AG04450 (cell line): ENCODE data around the gene OR6V1. TPM values are rescaled to one million over a fixed set of nuclear protein-coding genes. Genes with fewer than 3 reads are reported as not detected.

ENCODE experiments used
- CTCF ChIA-PET: fragments of 300-600, 350-600 bp; formaldehyde crosslinking; extraction: SDS; loops from one replicate; lab custom pipeline; 2022; ENCODE audit warnings: antibody characterized with exemption, inconsistent platforms; lab: Charles Lee
- POLR2A ChIA-PET: fragments of 350-600 bp; formaldehyde crosslinking; extraction: SDS; loops from one replicate; lab custom pipeline; 2021; ENCODE audit warnings: antibody characterized with exemption, inconsistent platforms; lab: Yijun Ruan, JAX
- DNase-seq: peaks from one replicate; pipeline ENCODE4 v3.0.0-alpha.2; 2011; ENCODE audit warnings: low read depth, low spot score
- H3K27ac ChIP-seq: one replicate; pipeline ENCODE4 v1.5.1; 2012; ENCODE audit warnings: low read depth, low read length, control low read depth
- H3K27me3 ChIP-seq: one replicate; pipeline ENCODE4 v1.6.0; 2012; ENCODE audit warnings: low read length; ENCODE audit not compliant: control insufficient read depth, insufficient read depth
- H3K4me3 ChIP-seq: 2 replicates; pipeline ENCODE4 v1.5.1; 2011; ENCODE audit warnings: mild to moderate bottlenecking, low read depth, low read length, control low read depth
- H3K9me3 ChIP-seq: 2 replicates; pipeline ENCODE4 v1.5.1; 2012; ENCODE audit warnings: low read length; ENCODE audit not compliant: control insufficient read depth, insufficient read depth
- CTCF ChIP-seq: IDR thresholded peaks from 2 replicates; pipeline ENCODE4 v1.5.1; 2011; ENCODE audit warnings: low read depth, low read length, control low read depth, inconsistent platforms
- polyA plus RNA-seq: library from polyadenylated mRNA; depleted of rRNA; stranded (reverse); fragments of >200 nt; gene quantifications from 2 replicates; pipeline ENCODE4 v1.2.3, GENCODE V29; 2011

OR6V1 gene
- polyA plus RNA-seq, 1 experiment, result not detected

- TF ChIP-seq CTCF, result no peak
- POLR2A ChIA-PET, result no interaction called here
- Histone ChIP-seq H3K27ac (no peak overlapping the region), H3K9me3 (peaks cover 5% of the 10 kb centered on the region), H3K27me3 (no peaks in the 10 kb centered on the region), H3K4me3 (no peak overlapping the region)
- DNase-seq, result no peak
- CTCF ChIA-PET, result no interaction called here
Observed at GRCh38 chr7:143047326-143047725, 4.8 kb upstream of the OR6V1 start.

DNA sequence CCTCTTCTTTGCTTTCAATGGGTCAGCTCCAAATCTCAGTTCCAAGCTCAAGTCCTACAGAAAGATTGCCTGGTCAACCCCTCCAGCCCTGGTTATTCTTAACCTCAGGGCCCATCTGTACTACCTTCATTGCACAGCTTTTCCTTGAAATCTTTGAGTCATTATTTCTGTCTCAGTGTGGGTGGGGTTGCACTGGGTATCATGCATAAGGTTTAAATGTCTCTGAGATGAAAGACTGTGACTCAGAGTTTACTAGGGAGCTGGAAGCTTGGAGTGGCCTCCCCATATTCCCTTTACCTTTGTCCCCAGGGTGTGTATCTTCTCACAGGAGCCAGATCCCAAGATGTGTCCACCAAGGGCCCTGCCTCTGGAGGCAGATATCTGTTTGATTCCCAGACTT lies 3.3 kb upstream of the OR6V1 start:
- no peak overlapping the region for H3K4me3 ChIP-seq
- no peak overlapping the region for H3K27ac ChIP-seq
- no peak for DNase-seq
- TF ChIP-seq CTCF, result no peak
- H3K9me3 ChIP-seq, result peaks cover 17% of the 10 kb centered on the region
- no peaks in the 10 kb centered on the region for H3K27me3 ChIP-seq
- ChIA-PET CTCF (no interaction called here), POLR2A (no interaction called here)

- DNase-seq, result no peak
- Histone ChIP-seq H3K27me3 (no peaks in the 10 kb centered on the region), H3K27ac (no peak overlapping the region), H3K4me3 (no peak overlapping the region), H3K9me3 (peaks cover 17% of the 10 kb centered on the region)
- TF ChIP-seq CTCF, result no peak
- ChIA-PET POLR2A (no interaction called here), CTCF (no interaction called here)
Observed at GRCh38 chr7:143049362-143049761, 2.8 kb upstream of the OR6V1 start.

DNA sequence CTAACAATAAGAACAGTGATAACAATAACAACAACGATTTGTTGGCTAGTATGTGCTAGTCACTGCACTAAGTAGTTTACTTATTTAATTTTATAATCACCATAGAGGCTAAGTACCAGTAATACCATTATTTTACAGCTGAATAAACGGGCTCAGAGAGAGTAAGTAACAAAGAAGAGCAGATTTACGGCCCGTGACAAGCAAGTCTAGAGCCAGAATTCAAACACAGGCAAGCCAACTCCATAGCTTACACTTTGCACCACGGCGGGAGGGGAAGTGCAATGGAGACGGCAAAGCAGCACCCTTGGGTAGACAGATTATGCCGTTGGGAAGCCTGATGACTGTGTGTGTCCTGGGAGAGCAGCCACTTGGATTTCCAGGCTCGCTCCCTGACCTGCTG lies 1.2 kb upstream of the OR6V1 start:
- Histone ChIP-seq H3K9me3 (peaks cover 17% of the 10 kb centered on the region), H3K27me3 (no peaks in the 10 kb centered on the region), H3K27ac (no peak overlapping the region), H3K4me3 (no peak overlapping the region)
- ChIA-PET CTCF (no interaction called here), POLR2A (no interaction called here)
- no peak for DNase-seq
- TF ChIP-seq CTCF, result no peak

DNA sequence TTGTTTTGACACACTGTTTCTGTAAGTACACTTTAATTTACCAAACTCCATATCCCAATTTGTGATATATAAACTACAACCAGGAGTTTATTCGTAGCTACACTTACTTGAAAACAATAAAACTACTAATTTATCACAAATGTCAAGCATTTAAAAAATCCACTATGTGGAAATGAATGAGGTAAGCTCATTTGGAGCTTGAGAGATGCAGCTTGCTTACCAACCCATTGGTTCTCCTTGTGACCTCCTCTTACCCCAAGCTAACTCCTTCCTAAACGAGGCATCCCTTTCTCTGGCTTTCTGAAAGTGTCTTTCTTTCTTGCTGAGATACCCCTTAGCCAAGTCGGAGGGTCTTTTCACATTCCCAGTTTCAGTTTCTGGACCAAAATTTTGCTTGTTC lies 2.5 kb downstream of the OR6V1 start:
- ChIA-PET POLR2A (no interaction called here), CTCF (no interaction called here)
- no peak for DNase-seq
- H3K27ac ChIP-seq, result no peak overlapping the region
- peaks cover 20% of the 10 kb centered on the region for H3K9me3 ChIP-seq
- no peak for TF ChIP-seq CTCF
- no peak overlapping the region for H3K4me3 ChIP-seq
- no peaks in the 10 kb centered on the region for H3K27me3 ChIP-seq
